BLaER1 (cell line): ENCODE results near the gene ATP8A1.

Experiments used
- H3K27ac ChIP-seq: shearing (Covaris generic); formaldehyde crosslinking; 2 replicates; pipeline ENCODE4 v1.8.1; 2022
- H3K27me3 ChIP-seq: shearing (Covaris generic); formaldehyde crosslinking; 2 replicates; pipeline ENCODE4 v1.8.1; 2022
- H3K36me3 ChIP-seq: shearing (Covaris generic); formaldehyde crosslinking; 2 replicates; pipeline ENCODE4 v1.8.1; 2022
- H3K4me1 ChIP-seq: shearing (Covaris generic); formaldehyde crosslinking; 2 replicates; pipeline ENCODE4 v1.8.1; 2022
- H3K4me2 ChIP-seq: shearing (Covaris generic); formaldehyde crosslinking; 2 replicates; pipeline ENCODE4 v1.8.1; 2022
- H3K4me3 ChIP-seq: shearing (Covaris generic); formaldehyde crosslinking; 2 replicates; pipeline ENCODE4 v1.8.1; 2022
- H3K9ac ChIP-seq: shearing (Covaris generic); formaldehyde crosslinking; 2 replicates; pipeline ENCODE4 v1.8.1; 2022
- H3K9me3 ChIP-seq: shearing (Covaris generic); formaldehyde crosslinking; 2 replicates; pipeline ENCODE4 v1.8.1; 2022
- H4K20me1 ChIP-seq: shearing (Covaris generic); formaldehyde crosslinking; 2 replicates; pipeline ENCODE4 v1.8.1; 2022
- Cebpa-rat ChIP-seq: shearing (Covaris generic); IDR thresholded peaks from 2 replicates; pipeline ENCODE4 v1.8.1; 2022

Gene ATP8A1

GRCh38 chr4:42588909-42589308, 68.0 kb downstream of the ATP8A1 start:
- Histone ChIP-seq H3K27me3 (no peaks in the 10 kb centered on the region), H3K9ac (no peak overlapping the region), H3K4me1 (no peaks in the 10 kb centered on the region), H4K20me1 (no peaks in the 10 kb centered on the region), H3K36me3 (peaks cover 30% of the 10 kb centered on the region), H3K27ac (no peak overlapping the region), H3K9me3 (no peaks in the 10 kb centered on the region), H3K4me3 (no peak overlapping the region), H3K4me2 (no peak overlapping the region)
- no peak for TF ChIP-seq Cebpa-rat

GRCh38 chr4:42586775-42587174, 70.1 kb downstream of the ATP8A1 start:
- Histone ChIP-seq H3K36me3 (peaks cover 48% of the 10 kb centered on the region), H3K9ac (no peak overlapping the region), H4K20me1 (no peaks in the 10 kb centered on the region), H3K27ac (no peak overlapping the region), H3K9me3 (no peaks in the 10 kb centered on the region), H3K4me1 (no peaks in the 10 kb centered on the region), H3K4me3 (no peak overlapping the region), H3K4me2 (no peak overlapping the region), H3K27me3 (no peaks in the 10 kb centered on the region)
- TF ChIP-seq Cebpa-rat: no peak

- Histone ChIP-seq H3K9ac (no peak overlapping the region), H3K27me3 (no peaks in the 10 kb centered on the region), H3K4me2 (no peak overlapping the region), H3K9me3 (no peaks in the 10 kb centered on the region), H3K27ac (no peak overlapping the region), H4K20me1 (no peaks in the 10 kb centered on the region), H3K4me3 (no peak overlapping the region), H3K36me3 (peaks cover 74% of the 10 kb centered on the region), H3K4me1 (no peaks in the 10 kb centered on the region)
- no peak for TF ChIP-seq Cebpa-rat
These were observed 77.0 kb downstream of the ATP8A1 start for GRCh38 chr4:42579903-42580302.

- TF ChIP-seq Cebpa-rat: no peak
- Histone ChIP-seq H3K27ac (no peak overlapping the region), H3K27me3 (no peaks in the 10 kb centered on the region), H3K36me3 (peaks cover 60% of the 10 kb centered on the region), H3K4me1 (no peaks in the 10 kb centered on the region), H3K9ac (no peak overlapping the region), H4K20me1 (no peaks in the 10 kb centered on the region), H3K4me2 (no peak overlapping the region), H3K9me3 (no peaks in the 10 kb centered on the region), H3K4me3 (no peak overlapping the region)
These were observed 78.7 kb downstream of the ATP8A1 start for GRCh38 chr4:42578187-42578586.

GRCh38 chr4:42574870-42575430, 82.0 kb downstream of the ATP8A1 start:
- no peaks in the 10 kb centered on the region for H3K9me3 ChIP-seq
- no peaks in the 10 kb centered on the region for H3K27me3 ChIP-seq
- TF ChIP-seq Cebpa-rat: no peak
- H3K4me2 ChIP-seq: no peak overlapping the region
- no peak overlapping the region for H3K4me3 ChIP-seq
- no peak overlapping the region for H3K27ac ChIP-seq
- no peaks in the 10 kb centered on the region for H4K20me1 ChIP-seq
- H3K36me3 ChIP-seq: peaks cover 44% of the 10 kb centered on the region
- H3K9ac ChIP-seq: no peak overlapping the region
- no peaks in the 10 kb centered on the region for H3K4me1 ChIP-seq

- TF ChIP-seq Cebpa-rat: no peak
- H3K9me3 ChIP-seq: no peaks in the 10 kb centered on the region
These were observed 83.7 kb downstream of the ATP8A1 start for GRCh38 chr4:42573249-42573648.

GRCh38 chr4:42570221-42570620, 86.7 kb downstream of the ATP8A1 start:
- no peak for TF ChIP-seq Cebpa-rat
- H3K27ac ChIP-seq: no peak overlapping the region
- H3K9ac ChIP-seq: no peak overlapping the region
- H3K9me3 ChIP-seq: no peaks in the 10 kb centered on the region
- no peak overlapping the region for H3K4me2 ChIP-seq
- no peaks in the 10 kb centered on the region for H3K27me3 ChIP-seq
- no peak overlapping the region for H3K4me3 ChIP-seq
- H3K36me3 ChIP-seq: peaks cover 24% of the 10 kb centered on the region
- H3K4me1 ChIP-seq: no peaks in the 10 kb centered on the region
- no peaks in the 10 kb centered on the region for H4K20me1 ChIP-seq

More at GRCh38 chr4:42573249-42573648, 83.7 kb downstream of the ATP8A1 start:
- H3K4me2 ChIP-seq: no peak overlapping the region
- H3K36me3 ChIP-seq: peaks cover 38% of the 10 kb centered on the region
- H3K4me3 ChIP-seq: no peak overlapping the region
- H4K20me1 ChIP-seq: no peaks in the 10 kb centered on the region
- no peak overlapping the region for H3K9ac ChIP-seq
- H3K4me1 ChIP-seq: no peaks in the 10 kb centered on the region
- H3K27ac ChIP-seq: no peak overlapping the region
- H3K27me3 ChIP-seq: no peaks in the 10 kb centered on the region

GRCh38 chr4:42568610-42569207, 88.2 kb downstream of the ATP8A1 start:
- no peak overlapping the region for H3K4me2 ChIP-seq
- TF ChIP-seq Cebpa-rat: no peak
- no peaks in the 10 kb centered on the region for H3K4me1 ChIP-seq
- no peak overlapping the region for H3K9ac ChIP-seq
- no peaks in the 10 kb centered on the region for H4K20me1 ChIP-seq
- H3K9me3 ChIP-seq: no peaks in the 10 kb centered on the region
- peaks cover 30% of the 10 kb centered on the region for H3K36me3 ChIP-seq
- no peaks in the 10 kb centered on the region for H3K27me3 ChIP-seq
- H3K4me3 ChIP-seq: no peak overlapping the region
- H3K27ac ChIP-seq: no peak overlapping the region

- Histone ChIP-seq H3K27ac (no peak overlapping the region), H3K36me3 (peaks cover 45% of the 10 kb centered on the region), H3K27me3 (no peaks in the 10 kb centered on the region), H3K4me1 (no peaks in the 10 kb centered on the region), H3K9me3 (no peaks in the 10 kb centered on the region), H4K20me1 (no peaks in the 10 kb centered on the region), H3K4me3 (no peak overlapping the region), H3K4me2 (no peak overlapping the region), H3K9ac (no peak overlapping the region)
- no peak for TF ChIP-seq Cebpa-rat
These were observed 90.1 kb downstream of the ATP8A1 start for GRCh38 chr4:42566835-42567234.

GRCh38 chr4:42562016-42562415, 94.9 kb downstream of the ATP8A1 start:
- no peak overlapping the region for H3K4me3 ChIP-seq
- H3K9me3 ChIP-seq: no peaks in the 10 kb centered on the region
- H3K27me3 ChIP-seq: no peaks in the 10 kb centered on the region
- TF ChIP-seq Cebpa-rat: no peak
- H4K20me1 ChIP-seq: no peaks in the 10 kb centered on the region
- no peaks in the 10 kb centered on the region for H3K4me1 ChIP-seq
- H3K27ac ChIP-seq: no peak overlapping the region
- H3K9ac ChIP-seq: no peak overlapping the region
- peaks cover 48% of the 10 kb centered on the region for H3K36me3 ChIP-seq
- no peak overlapping the region for H3K4me2 ChIP-seq

- no peaks in the 10 kb centered on the region for H3K4me1 ChIP-seq
- no peaks in the 10 kb centered on the region for H3K9me3 ChIP-seq
- no peaks in the 10 kb centered on the region for H4K20me1 ChIP-seq
- H3K4me2 ChIP-seq: no peak overlapping the region
- TF ChIP-seq Cebpa-rat: no peak
- peaks cover 44% of the 10 kb centered on the region for H3K36me3 ChIP-seq
- no peak overlapping the region for H3K4me3 ChIP-seq
- H3K27ac ChIP-seq: no peak overlapping the region
- no peaks in the 10 kb centered on the region for H3K27me3 ChIP-seq
- H3K9ac ChIP-seq: no peak overlapping the region
These were observed 95.9 kb downstream of the ATP8A1 start for GRCh38 chr4:42561031-42561430.
